OCI-LY3 (cell line): ENCODE data around the gene FERMT1.

Experiments used
- EZH2phosphoT487 ChIP-seq: fragments of 200-600 bp; shearing (Covaris generic); IDR thresholded peaks from 2 replicates; pipeline ENCODE4 v1.6.1; 2018; ENCODE audit warnings: antibody characterized with exemption, mixed run types, low read depth
- TF ChIP-seq, protein P1 (sequence below): fragments of 200-600, 300-600 bp; sonication (generic); IDR thresholded peaks from 2 replicates; pipeline ENCODE4 v1.5.1; 2014; ENCODE audit warnings: antibody characterized with exemption, low read length, low read depth

DNA sequence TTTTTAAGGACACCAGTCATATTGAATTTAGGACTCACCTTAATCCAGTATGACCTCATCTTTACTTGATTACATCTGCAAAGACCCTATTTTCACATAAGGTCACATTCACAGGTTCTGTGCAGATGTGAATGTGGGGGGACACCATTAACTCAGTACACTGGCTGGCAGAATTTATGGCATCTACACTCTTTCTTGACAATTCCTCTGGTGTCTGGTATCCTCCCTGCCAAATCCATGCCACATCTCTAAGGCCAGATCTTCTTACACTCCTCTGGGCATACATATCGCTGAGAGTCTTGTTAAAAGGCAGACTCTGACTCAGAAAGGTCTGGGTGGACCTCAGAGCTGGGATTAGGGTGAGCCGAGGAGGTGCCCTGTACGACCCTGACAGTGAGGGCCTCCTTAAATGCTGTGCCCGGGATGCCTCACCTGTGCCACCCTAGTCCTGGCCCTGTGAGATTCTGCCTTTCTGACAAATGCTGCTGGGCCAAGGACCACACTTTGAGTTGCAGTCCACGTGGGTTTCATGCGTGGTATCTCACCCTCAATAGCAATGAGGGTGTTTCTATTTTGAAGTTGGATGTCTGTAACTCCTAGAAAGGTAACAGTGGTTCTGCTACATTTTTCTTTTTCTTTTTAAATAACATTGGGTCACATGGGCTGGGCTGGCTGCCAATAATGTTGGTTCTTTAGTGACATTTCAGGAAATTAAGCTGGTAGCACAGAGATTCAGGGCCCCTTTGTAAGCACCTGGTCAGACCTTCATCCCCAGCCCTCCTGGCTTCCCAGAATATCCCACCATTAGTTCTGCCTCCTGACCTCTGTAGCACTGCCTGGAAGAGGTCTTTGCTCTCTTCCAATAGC is 51.8 kb downstream of the FERMT1 start:
- TF ChIP-seq, protein P1, sequence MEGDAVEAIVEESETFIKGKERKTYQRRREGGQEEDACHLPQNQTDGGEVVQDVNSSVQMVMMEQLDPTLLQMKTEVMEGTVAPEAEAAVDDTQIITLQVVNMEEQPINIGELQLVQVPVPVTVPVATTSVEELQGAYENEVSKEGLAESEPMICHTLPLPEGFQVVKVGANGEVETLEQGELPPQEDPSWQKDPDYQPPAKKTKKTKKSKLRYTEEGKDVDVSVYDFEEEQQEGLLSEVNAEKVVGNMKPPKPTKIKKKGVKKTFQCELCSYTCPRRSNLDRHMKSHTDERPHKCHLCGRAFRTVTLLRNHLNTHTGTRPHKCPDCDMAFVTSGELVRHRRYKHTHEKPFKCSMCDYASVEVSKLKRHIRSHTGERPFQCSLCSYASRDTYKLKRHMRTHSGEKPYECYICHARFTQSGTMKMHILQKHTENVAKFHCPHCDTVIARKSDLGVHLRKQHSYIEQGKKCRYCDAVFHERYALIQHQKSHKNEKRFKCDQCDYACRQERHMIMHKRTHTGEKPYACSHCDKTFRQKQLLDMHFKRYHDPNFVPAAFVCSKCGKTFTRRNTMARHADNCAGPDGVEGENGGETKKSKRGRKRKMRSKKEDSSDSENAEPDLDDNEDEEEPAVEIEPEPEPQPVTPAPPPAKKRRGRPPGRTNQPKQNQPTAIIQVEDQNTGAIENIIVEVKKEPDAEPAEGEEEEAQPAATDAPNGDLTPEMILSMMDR: no peak
- no peak for TF ChIP-seq EZH2phosphoT487
